GM18861 (cell line): ENCODE data around the gene CA10.

Experiments used
- ATAC-seq: cut with Tn5 transposase; IDR thresholded peaks from one replicate; pipeline ENCODE4 v1.9.1; 2021; ENCODE audit not compliant: unreplicated experiment

The CA10 gene

GRCh38 chr17:51778842-51779241 lies 379.7 kb downstream of the CA10 start:
- ATAC-seq, result no peak

GRCh38 chr17:51770027-51770759 lies 388.3 kb downstream of the CA10 start:
- ATAC-seq, result no peak

GRCh38 chr17:51769231-51769630 lies 389.3 kb downstream of the CA10 start:
- no peak for ATAC-seq

- ATAC-seq, result no peak
Measured at GRCh38 chr17:51768706-51769105, 389.8 kb downstream of the CA10 start.

- ATAC-seq, result no peak
Measured at GRCh38 chr17:51767287-51767686, 391.2 kb downstream of the CA10 start.

GRCh38 chr17:51765282-51766135 lies 393.0 kb downstream of the CA10 start:
- ATAC-seq, result no peak

- ATAC-seq, result peak; percentile 88
Measured at GRCh38 chr17:51764387-51764971, 394.0 kb downstream of the CA10 start.

GRCh38 chr17:51763058-51763457 lies 395.5 kb downstream of the CA10 start:
- no peak for ATAC-seq

GRCh38 chr17:51761105-51761504 lies 397.4 kb downstream of the CA10 start:
- no peak for ATAC-seq

- no peak for ATAC-seq
Measured at GRCh38 chr17:51759260-51759659, 399.3 kb downstream of the CA10 start.

GRCh38 chr17:51751072-51751471 lies 407.4 kb downstream of the CA10 start:
- ATAC-seq, result no peak

- ATAC-seq, result no peak
Measured at GRCh38 chr17:51748749-51749604, 409.5 kb downstream of the CA10 start.

- ATAC-seq, result no peak
Measured at GRCh38 chr17:51746421-51746820, 412.1 kb downstream of the CA10 start.

- ATAC-seq, result no peak
Measured at GRCh38 chr17:51745993-51746392, 412.5 kb downstream of the CA10 start.

- no peak for ATAC-seq
Measured at GRCh38 chr17:51743477-51743876, 415.0 kb downstream of the CA10 start.

- ATAC-seq, result no peak
Measured at GRCh38 chr17:51742571-51742970, 415.9 kb downstream of the CA10 start.

GRCh38 chr17:51741458-51741857 lies 417.1 kb downstream of the CA10 start:
- ATAC-seq, result no peak

GRCh38 chr17:51740531-51740930 lies 418.0 kb downstream of the CA10 start:
- no peak for ATAC-seq

- ATAC-seq, result no peak
Measured at GRCh38 chr17:51739245-51739886, 419.1 kb downstream of the CA10 start.

- ATAC-seq, result no peak
Measured at GRCh38 chr17:51736356-51736755, 422.2 kb downstream of the CA10 start.
